K562 (cell line): ENCODE data around the gene RAD21L1. TPM values are rescaled to one million over a fixed set of nuclear protein-coding genes. Genes with fewer than 3 reads are reported as not detected.
A peak's percentile ranks its signal among the peaks of the same experiment; 100 is the strongest.

Source experiments
- ARID1B ChIP-seq: fragments of 450-650 bp; IDR thresholded peaks from 2 replicates; pipeline ENCODE4 v1.6.1; 2016; ENCODE audit warnings: antibody characterized with exemption, mild to moderate bottlenecking, inconsistent platforms
- DIDO1 ChIP-seq: fragments of 450-650 bp; IDR thresholded peaks from 2 replicates; pipeline ENCODE4 v1.6.1; 2016; ENCODE audit warnings: low read depth, missing biosample characterization, missing genetic modification characterization
- LEF1 ChIP-seq: fragments of 450-650 bp; IDR thresholded peaks from 2 replicates; pipeline ENCODE4 v1.6.1; 2016; ENCODE audit warnings: mild to moderate bottlenecking
- NFE2L1 ChIP-seq: fragments of 450-650 bp; IDR thresholded peaks from 2 replicates; pipeline ENCODE4 v1.6.1; 2016; ENCODE audit warnings: missing genetic modification characterization, low read depth, mild to moderate bottlenecking, missing compliant biosample characterization, moderate library complexity, borderline replicate concordance
- NR1H2 ChIP-seq: sonication (generic); formaldehyde crosslinking; IDR thresholded peaks from 2 replicates; pipeline ENCODE4 v1.4.0; 2020; ENCODE audit warnings: mild to moderate bottlenecking, missing genetic modification reagents
- NR2C2 ChIP-seq, 2 experiments: fragments of 200-800 bp in 1 of 2; sonication (Bioruptor generic) in 1 of 2; sonication (generic) in 1 of 2; formaldehyde crosslinking in 1 of 2; IDR thresholded peaks; 2 replicates each; pipeline versions ENCODE4 v1.6.1 to v1.8.0; 2016 to 2022; ENCODE audit warnings: mild to moderate bottlenecking in 1 of 2, missing compliant biosample characterization in 1 of 2, missing genetic modification characterization in 1 of 2, missing genetic modification reagents in 1 of 2
- OTX1 ChIP-seq: fragments of 450-650 bp; formaldehyde crosslinking; IDR thresholded peaks from 2 replicates; pipeline ENCODE4 v1.4.0; 2022; ENCODE audit warnings: mild to moderate bottlenecking
- RNF2 ChIP-seq: sonication (generic); IDR thresholded peaks from 2 replicates; pipeline ENCODE4 v1.6.1; 2016
- TCF7 ChIP-seq: sonication (generic); IDR thresholded peaks from 2 replicates; pipeline ENCODE4 v1.6.1; 2016; ENCODE audit warnings: antibody characterized with exemption, borderline replicate concordance
- TEAD1 ChIP-seq, 2 experiments: fragments of 450-650 bp in 1 of 2; sonication (generic) in 1 of 2; formaldehyde crosslinking; IDR thresholded peaks; 2 replicates each; pipeline versions ENCODE4 v1.4.0 to v1.8.0; 2020 to 2022; ENCODE audit warnings: mild to moderate bottlenecking in 2 of 2, missing genetic modification reagents in 1 of 2
- ZNF551 ChIP-seq: fragments of 250-450 bp; sonication (Bioruptor Pico); IDR thresholded peaks from 2 replicates; pipeline ENCODE4 v1.5.0; 2021; ENCODE audit warnings: mild to moderate bottlenecking, moderate library complexity
- ZNF766 ChIP-seq: fragments of 200-800 bp; sonication (Bioruptor generic); conservative IDR thresholded peaks from 2 replicates; pipeline ENCODE4 v1.6.1; 2016; ENCODE audit warnings: missing genetic modification characterization, missing compliant biosample characterization
- polyA plus RNA-seq, 8 experiments: library from polyadenylated mRNA; depleted of rRNA in 4 of 8; stranded (reverse) in 5 of 8; unstranded in 3 of 8; fragments of >200 nt; fragmentation: Nextera tagmentation in 2 of 8; fragmentation: Illumina TruSeq in 1 of 8; extraction: Ambion mirVana in 2 of 8; extraction: Trizol in 1 of 8; gene quantifications; 2 replicates each; pipeline versions ENCODE4 v1.2.1 to v1.2.3, GENCODE V29; 2011 to 2014; ENCODE audit warnings: inconsistent platforms in 1 of 8, missing spikeins in 1 of 8
- total RNA-seq, 7 experiments: library from RNA; depleted of rRNA in 6 of 7; stranded (reverse); fragments of >200 nt in 6 of 7; fragmentation: Illumina TruSeq in 2 of 7; extraction: Trizol in 2 of 7; gene quantifications; 2 replicates each; pipeline versions ENCODE4 v1.2.1 to v1.2.3, GENCODE V29; 2011 to 2021; ENCODE audit warnings: low replicate concordance in 1 of 7
- TF ChIP-seq, protein P1 (sequence below): fragments of 250-450 bp; sonication (Bioruptor Pico); IDR thresholded peaks from 2 replicates; pipeline ENCODE4 v1.8.0; 2022; ENCODE audit warnings: inconsistent platforms, mild to moderate bottlenecking, moderate library complexity, borderline replicate concordance
- TF ChIP-seq, protein P2 (sequence below): fragments of 450-650 bp; formaldehyde crosslinking; IDR thresholded peaks from 2 replicates; pipeline ENCODE4 v1.4.0; 2022; ENCODE audit warnings: mild to moderate bottlenecking, moderate library complexity
- TF ChIP-seq, protein P3 (sequence below): fragments of 250-450 bp; sonication (Bioruptor Pico); IDR thresholded peaks from 2 replicates; pipeline ENCODE4 v1.4.0; 2020; ENCODE audit warnings: mild to moderate bottlenecking, moderate library complexity
- TF ChIP-seq, protein P4 (sequence below): fragments of 250-450 bp; sonication (Bioruptor Pico); IDR thresholded peaks from 2 replicates; pipeline ENCODE4 v1.8.0; 2022; ENCODE audit warnings: moderate library complexity, mild to moderate bottlenecking, inconsistent platforms

The RAD21L1 gene
- total and polyA plus RNA-seq, 9 of the 15 experiments (the other 6 are each of a cell fraction or from before 2014, with no cell fraction given) = 0.17 to 1.7 (median 0.45) TPM; not detected in 1

DNA sequence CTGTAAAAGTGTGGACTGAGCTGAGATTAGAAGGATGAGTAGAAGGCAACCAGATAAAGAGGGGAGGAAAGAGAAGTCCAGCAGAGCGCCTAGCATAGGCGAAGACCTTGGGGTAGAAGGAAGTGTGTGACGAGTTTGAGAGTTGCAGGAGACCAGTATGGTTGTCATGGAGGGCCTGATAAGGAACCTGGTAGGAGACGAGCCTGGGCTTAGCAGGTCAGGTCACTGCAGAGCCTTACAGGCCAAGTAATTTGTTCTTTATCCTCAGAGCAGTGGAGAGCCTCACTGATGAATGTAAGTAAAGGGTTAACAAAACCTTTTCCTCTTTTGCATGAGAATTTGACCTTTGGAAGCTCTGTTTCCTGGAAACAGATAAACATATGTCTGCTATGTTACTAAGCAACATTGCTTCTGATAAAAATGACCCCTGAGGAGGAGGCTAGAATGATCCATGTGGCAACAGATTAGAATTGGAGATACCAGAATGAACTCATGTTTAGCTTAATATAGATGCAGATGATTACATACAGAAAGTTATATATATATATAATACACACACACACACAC, 38.2 kb upstream of the RAD21L1 start (continued):
- TF ChIP-seq ZNF766 (CRISPR knock-in tag) = no peak; the same call in 1 of the 2 replicates
- no peak for TF ChIP-seq TCF7
- TF ChIP-seq NR1H2 (CRISPR knock-in tag) = no peak
- TF ChIP-seq, protein P1, sequence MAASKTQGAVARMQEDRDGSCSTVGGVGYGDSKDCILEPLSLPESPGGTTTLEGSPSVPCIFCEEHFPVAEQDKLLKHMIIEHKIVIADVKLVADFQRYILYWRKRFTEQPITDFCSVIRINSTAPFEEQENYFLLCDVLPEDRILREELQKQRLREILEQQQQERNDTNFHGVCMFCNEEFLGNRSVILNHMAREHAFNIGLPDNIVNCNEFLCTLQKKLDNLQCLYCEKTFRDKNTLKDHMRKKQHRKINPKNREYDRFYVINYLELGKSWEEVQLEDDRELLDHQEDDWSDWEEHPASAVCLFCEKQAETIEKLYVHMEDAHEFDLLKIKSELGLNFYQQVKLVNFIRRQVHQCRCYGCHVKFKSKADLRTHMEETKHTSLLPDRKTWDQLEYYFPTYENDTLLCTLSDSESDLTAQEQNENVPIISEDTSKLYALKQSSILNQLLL (CRISPR knock-in tag) = no peak
- no peak; the same call in 1 of the 2 replicates for TF ChIP-seq RNF2
- TF ChIP-seq DIDO1 (tag) = no peak
- TF ChIP-seq, protein P2, sequence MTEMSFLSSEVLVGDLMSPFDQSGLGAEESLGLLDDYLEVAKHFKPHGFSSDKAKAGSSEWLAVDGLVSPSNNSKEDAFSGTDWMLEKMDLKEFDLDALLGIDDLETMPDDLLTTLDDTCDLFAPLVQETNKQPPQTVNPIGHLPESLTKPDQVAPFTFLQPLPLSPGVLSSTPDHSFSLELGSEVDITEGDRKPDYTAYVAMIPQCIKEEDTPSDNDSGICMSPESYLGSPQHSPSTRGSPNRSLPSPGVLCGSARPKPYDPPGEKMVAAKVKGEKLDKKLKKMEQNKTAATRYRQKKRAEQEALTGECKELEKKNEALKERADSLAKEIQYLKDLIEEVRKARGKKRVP (CRISPR knock-in tag) = no peak
- no peak for TF ChIP-seq ZNF551 (CRISPR knock-in tag)
- peak; percentile 83 for TF ChIP-seq ARID1B
- TF ChIP-seq, protein P3, sequence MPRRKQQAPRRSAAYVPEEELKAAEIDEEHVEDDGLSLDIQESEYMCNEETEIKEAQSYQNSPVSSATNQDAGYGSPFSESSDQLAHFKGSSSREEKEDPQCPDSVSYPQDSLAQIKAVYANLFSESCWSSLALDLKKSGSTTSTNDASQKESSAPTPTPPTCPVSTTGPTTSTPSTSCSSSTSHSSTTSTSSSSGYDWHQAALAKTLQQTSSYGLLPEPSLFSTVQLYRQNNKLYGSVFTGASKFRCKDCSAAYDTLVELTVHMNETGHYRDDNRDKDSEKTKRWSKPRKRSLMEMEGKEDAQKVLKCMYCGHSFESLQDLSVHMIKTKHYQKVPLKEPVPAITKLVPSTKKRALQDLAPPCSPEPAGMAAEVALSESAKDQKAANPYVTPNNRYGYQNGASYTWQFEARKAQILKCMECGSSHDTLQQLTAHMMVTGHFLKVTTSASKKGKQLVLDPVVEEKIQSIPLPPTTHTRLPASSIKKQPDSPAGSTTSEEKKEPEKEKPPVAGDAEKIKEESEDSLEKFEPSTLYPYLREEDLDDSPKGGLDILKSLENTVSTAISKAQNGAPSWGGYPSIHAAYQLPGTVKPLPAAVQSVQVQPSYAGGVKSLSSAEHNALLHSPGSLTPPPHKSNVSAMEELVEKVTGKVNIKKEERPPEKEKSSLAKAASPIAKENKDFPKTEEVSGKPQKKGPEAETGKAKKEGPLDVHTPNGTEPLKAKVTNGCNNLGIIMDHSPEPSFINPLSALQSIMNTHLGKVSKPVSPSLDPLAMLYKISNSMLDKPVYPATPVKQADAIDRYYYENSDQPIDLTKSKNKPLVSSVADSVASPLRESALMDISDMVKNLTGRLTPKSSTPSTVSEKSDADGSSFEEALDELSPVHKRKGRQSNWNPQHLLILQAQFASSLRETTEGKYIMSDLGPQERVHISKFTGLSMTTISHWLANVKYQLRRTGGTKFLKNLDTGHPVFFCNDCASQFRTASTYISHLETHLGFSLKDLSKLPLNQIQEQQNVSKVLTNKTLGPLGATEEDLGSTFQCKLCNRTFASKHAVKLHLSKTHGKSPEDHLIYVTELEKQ (CRISPR knock-in tag) = no peak
- no peak for TF ChIP-seq NR2C2 (CRISPR knock-in tag; IDR thresholded peaks at IDR 0.05)
- TF ChIP-seq NR2C2 (tag; IDR thresholded peaks at IDR 0.05) = peak; percentile 93
- TF ChIP-seq NFE2L1 = no peak
- TF ChIP-seq OTX1 (CRISPR knock-in tag) = no peak
- no peak; a peak in 1 of 4 replicates for TF ChIP-seq TEAD1 (CRISPR knock-in tag; IDR thresholded peaks at IDR 0.05)
- TF ChIP-seq, protein P4, sequence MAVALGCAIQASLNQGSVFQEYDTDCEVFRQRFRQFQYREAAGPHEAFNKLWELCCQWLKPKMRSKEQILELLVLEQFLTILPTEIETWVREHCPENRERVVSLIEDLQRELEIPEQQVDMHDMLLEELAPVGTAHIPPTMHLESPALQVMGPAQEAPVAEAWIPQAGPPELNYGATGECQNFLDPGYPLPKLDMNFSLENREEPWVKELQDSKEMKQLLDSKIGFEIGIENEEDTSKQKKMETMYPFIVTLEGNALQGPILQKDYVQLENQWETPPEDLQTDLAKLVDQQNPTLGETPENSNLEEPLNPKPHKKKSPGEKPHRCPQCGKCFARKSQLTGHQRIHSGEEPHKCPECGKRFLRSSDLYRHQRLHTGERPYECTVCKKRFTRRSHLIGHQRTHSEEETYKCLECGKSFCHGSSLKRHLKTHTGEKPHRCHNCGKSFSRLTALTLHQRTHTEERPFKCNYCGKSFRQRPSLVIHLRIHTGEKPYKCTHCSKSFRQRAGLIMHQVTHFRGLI (CRISPR knock-in tag) = no peak
- TF ChIP-seq LEF1 = peak; percentile 93; the same call in 1 of the 2 replicates
